Stimulated activated CD8-positive, alpha-beta memory T cell treated with anti-CD3 and anti-CD28 coated beads, Interleukin-4, amount 100 ng/mL, for 24 hours (primary cell): Measurements from ENCODE around the gene ZBTB49.
"Not testable (repeated sequence)": the region's sequence is repeated elsewhere in the genome, so short reads cannot be mapped to it uniquely, and the experiment has no call there.

ENCODE experiments used
- DNase-seq: peaks from one replicate; pipeline ENCODE4 v3.0.0-alpha.2; 2020; ENCODE audit warnings: low read depth

ZBTB49 gene

GRCh38 chr4:4289941-4290850, at the start of gene ZBTB49, which contains the start of gene LYAR:
Gene ZBTB49, plus strand, starts transcription at chr4:4290251. Its CDS starts 9,695 bp downstream, at chr4:4299946.
Gene LYAR, minus strand, starts transcription at chr4:4290154. Its CDS starts 6,412 bp downstream, at chr4:4283742.
- peak; percentile 96 for DNase-seq

GRCh38 chr4:4245172-4245571, 44.9 kb upstream of the ZBTB49 start:
- no peak for DNase-seq

- no peak for DNase-seq
Observed at GRCh38 chr4:4247696-4248028, 42.4 kb upstream of the ZBTB49 start.

- DNase-seq = peak; percentile 86
Observed at GRCh38 chr4:4248029-4248884, 41.8 kb upstream of the ZBTB49 start, which contains the start of gene TMEM128. Gene TMEM128, minus strand, starts transcription at chr4:4248223. Its CDS starts 21 bp downstream, at chr4:4248202.

GRCh38 chr4:4248885-4249203, 41.2 kb upstream of the ZBTB49 start:
- DNase-seq = no peak

- DNase-seq = not testable (repeated sequence)
Observed at GRCh38 chr4:4249342-4249741, 40.7 kb upstream of the ZBTB49 start.

- DNase-seq = no peak
Observed at GRCh38 chr4:4249866-4250265, 40.2 kb upstream of the ZBTB49 start.

- DNase-seq = no peak
Observed at GRCh38 chr4:4254199-4254598, 35.9 kb upstream of the ZBTB49 start.

- no peak for DNase-seq
Observed at GRCh38 chr4:4254666-4255065, 35.4 kb upstream of the ZBTB49 start.

GRCh38 chr4:4256799-4257198, 33.3 kb upstream of the ZBTB49 start:
- DNase-seq = no peak

- DNase-seq = not testable (repeated sequence)
Observed at GRCh38 chr4:4257705-4258104, 32.3 kb upstream of the ZBTB49 start.

- no peak for DNase-seq
Observed at GRCh38 chr4:4259484-4260100, 30.5 kb upstream of the ZBTB49 start.

GRCh38 chr4:4260185-4260751, 29.8 kb upstream of the ZBTB49 start:
- no peak for DNase-seq

GRCh38 chr4:4267981-4268380, 22.1 kb upstream of the ZBTB49 start:
- no peak for DNase-seq

GRCh38 chr4:4268776-4269175, 21.3 kb upstream of the ZBTB49 start:
- DNase-seq = no peak

GRCh38 chr4:4269331-4269731, 20.7 kb upstream of the ZBTB49 start:
- peak; percentile 14 for DNase-seq

GRCh38 chr4:4269856-4270255, 20.2 kb upstream of the ZBTB49 start:
- no peak for DNase-seq

GRCh38 chr4:4270529-4270928, 19.5 kb upstream of the ZBTB49 start:
- DNase-seq = no peak

- DNase-seq = no peak
Observed at GRCh38 chr4:4271912-4272311, 18.1 kb upstream of the ZBTB49 start.

- DNase-seq = no peak
Observed at GRCh38 chr4:4274226-4274625, 15.8 kb upstream of the ZBTB49 start.

GRCh38 chr4:4277531-4277930, 12.5 kb upstream of the ZBTB49 start:
- no peak for DNase-seq

GRCh38 chr4:4281787-4282186, 8.3 kb upstream of the ZBTB49 start:
- no peak for DNase-seq
